HS-27A (cell line): ENCODE data around the gene RHBDD1.

Source experiments
- DNase-seq: peaks from one replicate; pipeline ENCODE4 v3.0.0-alpha.2; 2012; ENCODE audit warnings: low read depth, missing footprints

Gene RHBDD1

DNA sequence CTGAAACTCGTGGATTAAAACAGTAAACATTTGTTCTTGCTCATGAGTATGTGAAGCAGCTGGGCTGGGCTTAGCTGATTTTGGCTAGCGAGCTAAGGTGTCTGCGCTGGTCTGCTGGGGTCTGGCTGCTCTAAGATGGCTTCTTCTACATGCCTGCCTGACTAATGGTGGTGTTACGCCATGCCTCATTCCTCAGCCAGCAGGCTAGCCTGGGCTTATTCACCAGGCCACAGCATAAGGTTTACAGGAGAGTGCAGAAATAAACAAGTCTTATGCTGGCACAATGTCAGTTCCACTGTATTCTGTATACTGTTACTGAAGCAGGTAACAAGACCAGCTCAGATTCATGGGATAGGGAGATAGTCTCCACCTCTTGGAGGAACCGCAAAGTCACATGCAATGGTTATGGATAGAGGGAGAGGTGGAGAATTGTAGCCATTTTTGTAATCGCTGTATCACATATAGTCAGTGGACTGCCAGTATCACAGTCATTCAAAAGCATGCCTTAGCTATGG lies 80.0 kb downstream of the RHBDD1 start:
- DNase-seq, result no peak

DNA sequence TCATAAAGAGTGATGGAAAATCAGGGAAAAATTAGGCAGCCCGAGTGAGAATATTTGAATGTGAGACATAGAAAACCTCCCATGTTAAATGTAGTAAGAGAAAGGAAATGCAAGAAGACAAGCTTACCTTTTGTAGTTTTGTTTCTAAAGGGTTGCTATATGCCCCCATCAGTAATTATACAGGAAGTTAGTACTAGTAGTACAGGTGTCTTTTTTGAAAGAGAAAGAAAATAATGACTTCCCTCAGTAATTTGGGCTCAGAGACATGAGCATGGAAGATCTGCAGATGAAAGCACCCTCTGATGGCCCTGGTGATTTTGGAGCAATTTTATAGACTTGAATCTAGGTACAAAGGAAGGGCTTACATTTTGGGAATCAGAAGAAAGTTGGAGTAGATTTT lies 80.8 kb downstream of the RHBDD1 start:
- DNase-seq, result no peak

DNA sequence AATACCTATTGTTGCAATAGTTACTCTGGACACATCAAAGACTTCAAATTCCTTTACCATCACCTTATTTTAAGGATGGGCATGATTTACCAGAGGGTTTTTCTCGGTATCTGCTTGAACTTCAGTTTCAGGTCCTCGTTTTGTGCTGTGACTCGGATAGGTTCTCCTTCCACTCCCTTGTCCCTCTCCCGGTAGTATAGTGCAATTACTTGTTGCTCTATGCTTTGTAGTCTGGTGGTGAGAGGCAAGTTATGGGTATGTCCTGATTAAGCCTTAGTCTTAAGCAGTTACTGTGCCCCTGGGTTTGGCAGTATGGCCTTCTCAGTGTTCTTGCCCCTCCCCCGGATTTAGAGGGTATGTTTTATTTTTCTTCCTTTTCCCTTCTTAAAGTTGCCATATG lies 96.6 kb downstream of the RHBDD1 start:
- DNase-seq, result no peak

DNA sequence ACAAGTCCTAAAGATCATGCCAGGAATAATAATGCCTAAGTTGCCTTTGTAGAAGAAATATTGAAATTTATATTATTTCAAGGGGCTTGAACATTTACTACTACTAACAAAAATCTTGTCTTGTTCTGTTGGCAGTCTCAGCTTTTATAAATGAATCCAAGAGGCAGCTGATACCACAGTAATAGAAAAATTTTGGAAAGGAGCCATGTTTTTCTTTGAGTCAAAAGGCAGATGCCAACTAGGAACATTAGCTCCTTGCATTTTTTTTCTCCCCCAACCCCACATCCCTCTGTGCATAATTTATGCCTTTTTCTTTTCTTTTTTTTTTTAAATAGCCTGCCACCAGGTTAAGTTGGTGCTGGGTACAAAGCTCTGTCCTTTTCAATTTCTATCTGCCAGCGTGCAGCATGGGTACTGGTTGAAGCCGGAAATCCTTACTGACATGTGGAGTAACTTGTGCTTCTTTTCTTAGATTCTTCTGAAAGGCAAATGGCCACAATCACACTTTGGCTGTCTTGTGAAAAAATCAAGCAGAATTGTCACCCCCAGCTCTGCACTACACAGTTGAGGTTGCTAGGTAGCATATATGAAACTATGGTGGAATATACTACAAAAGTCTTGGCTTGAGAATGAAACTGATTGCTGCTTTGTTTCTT lies 98.8 kb downstream of the RHBDD1 start:
- DNase-seq, result no peak

DNA sequence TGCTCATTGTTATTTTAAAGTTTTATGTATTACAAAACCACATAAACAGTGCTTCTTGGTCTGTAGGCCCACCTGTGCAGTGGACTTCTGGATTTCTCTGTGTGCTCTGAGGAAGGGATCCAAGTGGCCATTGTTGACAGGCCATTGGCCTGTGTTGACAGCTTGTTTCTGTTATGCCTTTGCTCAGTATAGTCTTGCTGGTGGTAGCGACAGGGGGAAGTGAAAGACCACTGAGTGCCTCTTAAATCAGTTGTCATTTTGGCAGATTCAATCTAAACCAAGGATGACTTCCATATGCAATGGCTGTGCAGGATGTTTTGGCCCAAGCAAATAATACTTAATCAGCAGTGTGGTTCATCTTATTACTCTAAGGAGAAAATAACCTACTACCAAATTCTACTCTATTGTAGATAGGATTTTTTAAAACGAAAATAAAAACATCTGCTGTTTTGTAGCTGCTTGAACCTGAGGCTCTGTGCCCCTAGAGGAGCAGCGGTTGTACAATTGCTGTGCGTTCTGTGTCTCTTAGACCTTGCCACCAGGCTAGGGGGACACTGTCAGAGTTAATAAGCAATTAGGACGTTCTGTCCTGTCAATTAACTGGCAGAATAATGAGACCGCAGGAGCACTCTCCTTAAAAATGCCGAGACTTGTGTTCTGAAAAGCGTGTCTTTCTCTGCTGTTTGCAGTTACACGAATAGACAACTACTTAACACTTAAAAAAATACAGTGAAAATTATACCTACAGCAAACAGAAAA lies 108.2 kb downstream of the RHBDD1 start:
- no peak for DNase-seq

DNA sequence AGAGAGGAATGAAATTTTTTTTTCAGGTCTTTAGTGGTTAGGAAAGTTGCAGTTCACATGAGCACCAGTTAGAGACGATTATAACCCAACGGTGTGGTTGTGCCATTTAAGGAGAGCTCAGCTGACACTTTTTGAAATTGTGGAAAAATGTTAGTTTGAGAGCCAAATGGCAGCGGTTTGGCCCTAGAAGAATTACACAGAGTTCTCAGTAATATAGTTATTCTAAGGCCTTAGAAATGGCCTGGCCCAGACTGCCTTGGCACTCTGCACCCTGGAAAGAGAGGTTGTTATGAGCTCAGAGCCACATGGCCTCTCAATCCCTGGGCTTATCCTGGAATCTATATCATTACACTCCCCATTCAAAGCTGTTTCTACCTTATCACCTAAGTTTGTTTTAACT lies 117.4 kb downstream of the RHBDD1 start:
- DNase-seq, result no peak

DNA sequence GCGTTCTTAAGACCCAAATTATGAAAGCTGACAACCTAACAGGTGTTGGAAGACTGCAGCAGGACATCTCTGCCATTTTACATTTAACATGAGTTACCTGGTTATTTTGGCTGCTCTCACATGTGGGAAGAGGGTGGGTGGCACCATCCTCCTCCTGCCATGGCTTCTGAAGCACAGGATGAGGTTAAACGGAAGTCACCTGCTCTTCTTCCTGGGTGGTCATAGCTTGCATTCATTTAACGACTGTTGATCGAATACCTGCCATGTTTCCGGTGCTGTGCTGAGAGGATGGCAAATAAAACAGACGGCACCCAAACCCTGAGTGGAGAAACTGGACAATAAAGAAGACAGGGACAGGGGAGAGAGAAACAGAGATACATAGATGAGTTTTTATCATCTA lies 118.0 kb downstream of the RHBDD1 start:
- DNase-seq, result no peak

DNA sequence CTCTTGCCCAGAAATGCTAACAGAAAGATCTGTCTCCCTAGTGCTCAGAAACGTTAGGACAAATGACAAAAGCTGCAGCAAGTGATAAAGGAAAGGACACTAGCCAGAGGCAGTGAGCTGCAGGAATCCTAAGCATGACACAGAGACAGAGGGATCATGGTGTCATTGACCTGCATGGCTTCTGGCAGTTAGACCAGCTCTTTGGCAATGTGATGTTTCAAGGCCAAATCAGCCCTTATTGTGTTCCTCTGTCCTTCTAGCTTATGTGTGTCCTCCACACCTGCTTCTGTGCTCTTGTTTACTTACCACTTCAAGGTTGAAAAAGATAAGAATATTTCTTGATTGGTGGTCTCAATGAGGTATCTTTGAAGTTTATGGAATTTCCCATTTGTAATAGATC lies 120.8 kb downstream of the RHBDD1 start:
- no peak for DNase-seq

DNA sequence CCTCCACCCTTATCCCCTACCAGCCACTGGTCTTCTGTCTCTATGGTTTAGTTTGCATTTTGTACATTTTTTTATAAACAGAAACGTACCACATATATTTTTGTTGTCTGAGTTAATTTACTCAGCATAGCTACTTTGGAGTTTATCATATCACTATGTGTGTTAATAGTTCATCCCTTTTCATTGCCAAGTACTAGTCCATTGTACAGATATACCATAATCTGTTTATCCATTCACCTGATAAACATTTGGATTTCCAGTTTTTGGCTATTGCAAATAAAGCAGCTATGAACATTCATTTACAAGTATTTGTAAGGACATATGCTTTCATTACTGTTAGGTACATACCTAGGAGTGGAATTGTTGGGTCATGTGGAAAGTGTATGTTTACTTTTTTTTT lies 123.6 kb downstream of the RHBDD1 start:
- DNase-seq, result no peak

DNA sequence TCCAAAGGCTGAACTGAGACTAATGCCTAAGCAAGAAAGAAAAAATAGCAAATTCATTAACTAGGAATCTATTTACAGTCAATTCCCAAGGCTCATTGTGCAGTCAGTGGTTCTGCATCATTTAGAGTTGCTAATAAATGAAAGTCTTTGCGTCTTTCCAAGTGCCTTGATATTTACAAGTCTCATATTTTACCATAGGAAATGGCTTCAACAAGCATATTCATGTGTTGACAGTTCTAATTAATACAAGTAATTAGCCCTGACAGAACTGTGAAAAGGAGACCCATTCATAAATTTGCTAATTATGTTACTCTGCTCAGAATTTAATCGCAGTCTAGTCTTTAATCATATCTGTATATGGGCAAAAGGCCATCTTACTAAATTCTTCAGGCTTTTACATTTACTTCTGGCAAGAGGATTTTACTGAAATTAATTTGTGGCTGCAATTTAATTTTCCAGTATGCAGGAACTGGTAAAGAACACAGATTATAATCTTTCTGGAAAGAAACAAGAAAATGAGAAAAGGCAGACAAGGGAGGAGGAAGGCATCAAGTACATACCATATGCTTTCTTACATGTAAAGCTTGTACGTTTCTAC lies 126.4 kb downstream of the RHBDD1 start:
- no peak for DNase-seq

DNA sequence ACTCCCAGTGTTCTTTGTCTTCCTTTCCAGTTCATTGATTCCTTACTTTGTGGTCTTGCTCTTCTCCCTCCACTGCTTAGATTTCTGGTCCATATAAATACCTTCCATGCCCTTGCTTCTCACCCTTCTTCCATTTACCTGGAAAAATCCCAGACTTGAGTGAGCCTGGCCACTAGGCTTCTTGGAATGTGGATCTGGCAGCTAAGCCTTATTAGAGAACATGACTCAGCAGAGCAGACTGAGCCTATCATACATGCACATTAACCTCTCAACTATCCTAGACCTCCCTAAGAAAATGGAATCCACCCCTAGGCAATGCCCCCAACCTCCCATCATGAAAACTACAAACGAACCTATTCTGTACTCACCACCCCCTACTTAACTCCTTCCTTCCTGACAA lies 127.7 kb downstream of the RHBDD1 start:
- no peak for DNase-seq

DNA sequence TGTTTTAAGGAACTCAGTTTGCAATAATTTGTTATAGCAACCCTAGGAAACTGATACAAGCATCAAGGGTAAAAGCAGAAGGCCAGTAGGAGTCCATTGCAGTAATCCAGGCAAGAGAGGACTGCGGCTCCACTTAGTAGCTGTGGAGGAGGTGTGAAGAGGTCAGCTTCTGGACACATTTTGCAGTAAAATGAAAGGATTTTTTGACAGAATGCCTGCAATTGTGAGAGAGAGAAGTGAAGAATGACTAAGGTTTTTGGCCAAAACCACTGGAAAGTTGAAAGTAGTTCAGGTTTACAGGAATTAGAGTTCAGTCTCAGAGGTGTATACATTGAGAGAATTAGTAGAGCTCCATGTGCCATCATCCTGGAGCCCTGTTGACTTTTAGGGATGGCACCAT lies 129.5 kb downstream of the RHBDD1 start:
- no peak for DNase-seq

DNA sequence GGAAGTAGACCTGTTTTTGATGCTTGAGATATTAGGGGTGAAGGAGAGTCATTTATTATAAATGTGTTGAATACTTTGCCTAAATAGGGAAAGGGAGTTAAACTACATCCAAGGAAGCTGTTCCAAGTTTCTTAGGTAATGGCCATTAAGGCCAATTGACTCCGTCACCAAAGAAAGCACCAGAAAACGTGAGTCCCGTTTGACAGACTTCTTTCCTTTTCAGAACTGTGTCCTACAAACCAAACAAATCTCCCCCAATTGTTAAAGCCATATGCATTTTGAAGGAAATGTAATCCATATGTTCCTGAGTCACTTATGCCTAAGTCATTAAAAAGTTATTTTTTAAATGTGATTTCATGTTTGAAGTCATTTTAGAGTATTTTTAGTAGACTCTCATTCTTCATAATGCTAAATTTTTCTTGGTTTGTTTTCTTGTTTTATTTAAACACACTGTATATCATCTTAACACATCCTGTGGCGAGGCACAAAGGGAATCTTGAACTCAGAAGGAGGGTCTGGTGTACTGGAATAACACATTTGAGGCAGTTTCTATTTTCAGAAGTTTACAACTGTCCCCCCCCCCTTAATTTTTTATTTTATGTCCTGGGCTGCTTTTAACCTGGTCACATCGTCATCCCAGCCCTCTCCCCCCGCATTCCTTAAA lies 133.7 kb downstream of the RHBDD1 start:
- no peak for DNase-seq

DNA sequence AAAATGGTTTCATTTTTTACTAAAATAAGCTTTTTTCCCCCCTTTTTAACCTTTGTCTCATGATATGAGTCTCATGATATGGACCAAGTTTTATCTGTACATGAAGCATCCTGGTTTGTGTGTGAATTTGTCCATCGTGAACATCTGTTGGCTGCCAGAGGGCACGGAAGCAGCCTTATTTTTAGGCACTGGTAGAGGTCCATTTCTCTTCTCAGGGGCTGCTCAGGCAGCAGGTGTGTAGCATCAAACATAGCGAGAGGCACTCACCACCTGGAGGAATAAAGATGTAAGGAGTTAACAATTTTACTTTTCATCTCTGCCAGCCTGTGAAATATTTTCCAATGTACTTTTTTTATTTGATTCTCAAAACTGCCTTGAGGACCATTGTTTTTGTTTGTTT lies 134.5 kb downstream of the RHBDD1 start:
- DNase-seq, result no peak

DNA sequence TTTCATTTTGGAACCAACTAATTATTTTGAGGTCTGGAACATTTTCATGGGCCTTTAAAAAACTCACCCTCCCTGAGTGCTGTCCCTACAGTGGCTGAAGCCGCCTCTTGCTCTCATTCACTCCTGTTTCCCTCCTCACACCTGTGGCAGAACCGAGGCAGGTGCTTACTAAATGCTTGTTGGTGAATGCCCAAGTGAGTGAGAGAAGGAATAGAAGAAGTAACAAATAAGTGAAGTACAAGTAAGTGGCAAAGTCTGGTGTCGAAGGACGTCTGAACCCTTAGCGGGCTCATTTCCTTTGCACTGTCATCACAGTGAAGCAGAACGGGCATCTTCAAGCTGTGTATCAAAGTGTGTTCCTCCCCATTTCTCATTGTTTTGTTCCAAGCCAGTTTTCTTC lies 135.2 kb downstream of the RHBDD1 start:
- DNase-seq, result no peak

DNA sequence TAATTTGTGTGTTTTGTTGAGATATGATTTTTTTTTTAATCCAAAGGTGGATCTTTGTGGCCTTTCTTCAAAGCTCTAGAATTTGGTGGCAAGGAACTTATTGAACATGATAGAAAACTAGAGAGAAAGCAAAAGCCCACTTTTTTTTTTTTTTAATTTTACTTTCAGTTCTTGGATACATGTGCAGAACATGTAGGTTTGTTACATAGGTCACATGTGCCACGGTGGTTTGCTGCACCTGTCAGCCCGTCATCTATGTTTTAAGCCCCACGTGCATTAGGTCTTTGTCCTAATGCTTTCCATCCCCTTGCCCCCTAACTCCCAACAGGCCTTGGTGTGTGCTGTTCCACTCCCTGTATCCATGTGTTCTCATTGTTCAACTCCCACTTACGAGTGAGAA lies 135.9 kb downstream of the RHBDD1 start:
- DNase-seq, result no peak

DNA sequence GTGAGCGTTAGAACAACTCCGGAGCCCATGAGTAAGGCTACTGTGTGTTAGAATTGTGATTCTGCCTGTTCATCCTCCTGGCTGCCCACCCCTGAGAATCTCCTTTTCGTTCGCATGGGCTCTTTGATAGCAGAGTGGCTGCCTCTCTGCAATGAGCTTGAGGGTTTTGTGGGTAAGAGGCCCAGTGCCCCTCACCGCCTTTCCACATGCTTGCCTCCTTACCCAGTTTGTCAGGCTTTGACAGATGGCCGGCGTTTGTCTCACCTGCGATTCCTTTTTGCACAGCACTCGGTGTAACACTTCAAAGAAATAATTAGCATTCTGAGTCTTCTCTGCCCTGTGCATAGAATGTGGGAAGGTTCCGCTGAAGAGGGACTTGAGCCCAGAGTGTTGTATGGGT lies 138.0 kb downstream of the RHBDD1 start:
- DNase-seq, result no peak

DNA sequence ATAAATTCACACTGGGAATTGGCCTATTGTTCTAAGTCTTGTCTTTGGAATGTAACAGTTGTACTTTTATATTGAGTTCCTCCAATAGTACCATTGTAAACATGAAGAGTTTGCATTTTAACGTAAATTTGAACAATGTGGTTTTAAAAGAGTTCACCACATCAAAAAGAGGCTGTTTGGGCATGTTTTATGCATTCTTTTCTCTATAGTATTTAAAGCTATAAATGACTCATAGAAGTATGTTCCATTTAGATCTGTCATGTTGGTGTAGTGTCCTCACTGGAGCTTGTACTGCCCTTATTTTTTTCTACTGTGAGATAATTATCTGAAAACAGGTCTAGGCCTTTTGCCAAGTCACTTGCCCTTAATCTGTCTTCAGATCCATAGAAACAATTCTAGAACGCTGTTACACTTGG lies 141.9 kb downstream of the RHBDD1 start:
- DNase-seq, result no peak

DNA sequence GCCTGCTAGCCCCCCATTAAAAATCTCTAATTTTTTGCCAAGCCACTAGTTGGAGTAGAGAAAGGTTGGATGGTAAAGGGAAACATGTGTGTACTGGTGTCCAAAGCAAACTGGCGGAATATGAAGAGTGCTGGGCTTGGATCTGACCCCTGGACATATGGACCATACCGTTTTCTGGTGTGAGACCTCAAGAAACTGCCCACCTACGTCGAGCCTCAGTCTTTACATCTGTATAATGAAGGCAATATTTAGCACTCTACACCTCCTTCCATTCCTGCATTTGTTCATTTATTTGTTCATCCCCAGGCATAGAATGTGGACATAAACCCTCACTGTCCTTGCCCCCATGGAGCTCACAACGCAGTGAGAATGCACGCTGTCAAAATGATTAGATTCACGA lies 142.4 kb downstream of the RHBDD1 start:
- DNase-seq, result no peak

DNA sequence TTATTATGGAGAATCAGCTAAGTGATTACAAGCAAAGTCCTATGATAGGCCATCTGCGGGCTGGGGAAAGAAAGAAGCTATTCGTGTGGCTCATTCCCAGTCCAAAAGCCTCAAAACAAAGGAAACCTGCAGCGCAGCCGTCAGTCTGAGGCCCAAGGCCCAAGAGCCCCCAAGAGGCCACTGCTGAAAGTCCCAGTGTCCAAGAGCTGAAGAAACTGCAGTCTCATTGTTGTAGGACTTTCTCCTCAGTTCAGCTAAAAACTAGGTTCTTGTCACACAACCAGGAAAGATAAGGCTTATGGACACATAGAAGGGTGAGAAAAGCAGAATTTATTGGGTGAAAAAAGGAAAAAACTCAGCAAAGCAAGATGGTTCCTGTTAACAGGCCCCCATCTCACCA lies 143.2 kb downstream of the RHBDD1 start:
- DNase-seq, result no peak

DNA sequence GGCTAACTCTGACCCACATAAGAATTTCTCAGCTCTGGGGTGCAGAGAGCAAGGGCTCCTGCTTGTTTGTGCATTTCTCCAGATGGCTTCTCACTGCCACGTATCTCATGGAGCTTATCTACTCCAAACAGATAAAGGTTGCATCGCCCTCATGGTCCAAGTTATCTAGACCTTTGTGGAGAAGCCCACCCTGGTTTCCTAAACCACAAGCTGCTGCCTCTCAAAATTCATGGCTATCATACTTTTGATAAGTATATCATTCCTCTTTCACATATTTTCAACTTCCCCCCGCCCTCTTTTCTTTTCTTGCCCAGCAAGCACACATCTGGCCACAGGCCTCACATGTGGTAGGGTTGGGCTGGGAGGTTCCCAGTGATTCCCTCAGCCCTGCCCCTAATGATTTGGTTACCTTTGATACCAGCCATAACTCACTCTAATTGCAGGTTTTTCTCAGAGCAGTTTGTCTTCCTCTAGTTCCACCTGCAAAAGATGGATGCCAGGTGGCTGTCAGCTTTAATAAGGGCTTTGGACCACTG lies 146.0 kb downstream of the RHBDD1 start:
- no peak for DNase-seq

DNA sequence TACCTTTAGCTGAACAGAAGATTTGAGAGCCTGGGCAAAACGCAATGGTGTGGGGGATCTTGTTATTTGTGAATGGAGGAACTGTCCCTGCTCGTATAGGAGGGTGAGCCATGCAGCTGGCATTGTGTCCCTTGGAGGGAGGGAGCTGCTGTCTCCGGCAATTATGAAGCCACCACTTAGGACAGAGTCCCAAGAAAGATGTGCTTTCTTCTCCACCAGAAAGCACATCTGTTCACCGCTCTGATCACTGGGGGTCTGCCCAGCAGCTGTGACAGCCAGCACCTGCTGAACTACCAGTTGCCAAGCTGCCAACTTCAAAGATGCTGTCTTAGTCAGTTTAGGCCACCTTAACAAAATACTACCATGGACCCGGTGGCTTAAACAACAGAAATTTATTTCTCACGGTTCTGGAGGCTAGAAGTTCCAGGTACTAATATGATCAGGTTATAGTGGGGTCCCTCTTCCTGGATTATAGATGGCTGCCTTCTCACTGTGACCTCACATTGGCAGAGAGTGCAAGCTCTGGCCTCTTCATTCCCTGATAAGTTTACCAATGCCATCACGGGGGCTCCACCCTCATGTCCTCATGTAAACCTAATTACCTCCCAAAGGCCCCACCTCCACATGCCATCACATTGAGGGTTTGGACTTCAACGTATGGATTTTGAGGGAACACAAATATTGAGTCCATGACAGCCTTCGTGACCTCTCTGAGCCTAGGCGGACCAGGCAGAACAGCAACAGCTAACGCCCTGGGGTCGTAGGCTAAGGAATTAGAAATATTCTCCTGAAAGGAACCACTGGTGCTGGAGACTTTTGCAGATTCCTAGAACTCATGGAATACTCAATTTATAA lies 148.3 kb downstream of the RHBDD1 start:
- no peak for DNase-seq
